Spleen (tissue), 7 donors: ENCODE data around the gene CHCHD2.

Source experiments
- POLR2AphosphoS5 ChIP-seq, 3 donors: sonication (generic); formaldehyde crosslinking; IDR thresholded peaks; one replicate each; pipeline ENCODE4 v1.5.1; 2017; ENCODE audit warnings: antibody characterized with exemption in 3 of 3
- TF ChIP-seq, protein P1 (sequence below), 11 experiments: fragments of 200-600 bp in 7 of 11; fragments of 450-650 bp in 4 of 11; sonication (generic) in 4 of 11; IDR thresholded peaks in 8 of 11; conservative IDR thresholded peaks in 3 of 11; 1 replicate in 7 of 11; 2 replicates in 4 of 11; pipeline versions ENCODE4 v1.4.0 to v1.8.0; 2016 to 2021; ENCODE audit warnings: antibody characterized with exemption in 11 of 11, inconsistent platforms in 4 of 11, mild to moderate bottlenecking in 1 of 11
- donor health status: DM: no; HTN: no; CAD: no; lungs with moderate emphysema.
- donor health status: DM: no; HTN: no; CAD: no.
- donor health status: DM: no; HTN: no; CAD: no.

DNA sequence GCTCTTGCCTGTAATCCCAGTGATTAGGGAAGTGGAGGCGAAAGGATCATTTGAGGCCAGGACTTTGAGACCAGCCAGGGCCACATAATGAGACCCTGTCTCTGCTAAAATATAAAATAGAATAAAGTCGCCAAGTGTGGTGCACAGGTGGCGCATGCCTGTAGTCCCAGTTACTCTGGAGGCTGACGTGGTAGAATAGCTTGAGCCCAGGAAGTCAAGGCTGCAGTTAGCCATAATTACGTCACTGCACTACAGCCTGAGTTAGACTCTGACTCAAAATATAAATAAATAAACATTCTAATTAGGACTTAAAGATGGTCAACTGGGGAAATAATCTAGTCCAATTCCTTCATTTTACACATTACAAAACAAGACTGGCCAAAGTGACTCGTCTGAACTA lies 768 bp downstream of the CHCHD2 start:
- no peak for TF ChIP-seq POLR2AphosphoS5 (IDR thresholded peaks at IDR 0.05)
- TF ChIP-seq, protein P1, sequence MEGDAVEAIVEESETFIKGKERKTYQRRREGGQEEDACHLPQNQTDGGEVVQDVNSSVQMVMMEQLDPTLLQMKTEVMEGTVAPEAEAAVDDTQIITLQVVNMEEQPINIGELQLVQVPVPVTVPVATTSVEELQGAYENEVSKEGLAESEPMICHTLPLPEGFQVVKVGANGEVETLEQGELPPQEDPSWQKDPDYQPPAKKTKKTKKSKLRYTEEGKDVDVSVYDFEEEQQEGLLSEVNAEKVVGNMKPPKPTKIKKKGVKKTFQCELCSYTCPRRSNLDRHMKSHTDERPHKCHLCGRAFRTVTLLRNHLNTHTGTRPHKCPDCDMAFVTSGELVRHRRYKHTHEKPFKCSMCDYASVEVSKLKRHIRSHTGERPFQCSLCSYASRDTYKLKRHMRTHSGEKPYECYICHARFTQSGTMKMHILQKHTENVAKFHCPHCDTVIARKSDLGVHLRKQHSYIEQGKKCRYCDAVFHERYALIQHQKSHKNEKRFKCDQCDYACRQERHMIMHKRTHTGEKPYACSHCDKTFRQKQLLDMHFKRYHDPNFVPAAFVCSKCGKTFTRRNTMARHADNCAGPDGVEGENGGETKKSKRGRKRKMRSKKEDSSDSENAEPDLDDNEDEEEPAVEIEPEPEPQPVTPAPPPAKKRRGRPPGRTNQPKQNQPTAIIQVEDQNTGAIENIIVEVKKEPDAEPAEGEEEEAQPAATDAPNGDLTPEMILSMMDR (IDR thresholded peaks at IDR 0.05 in 8 of 11, conservative IDR thresholded peaks at IDR 0.05 in 3 of 11), result no peak
